ENCODE measurements around the gene CLEC12A. TPM values are rescaled to one million over a fixed set of nuclear protein-coding genes. Genes with fewer than 3 reads are reported as not detected.
A peak's percentile ranks its signal among the peaks of the same experiment; 100 is the strongest.
"Not testable (repeated sequence)": the region's sequence is repeated elsewhere in the genome, so short reads cannot be mapped to it uniquely, and the experiment has no call there.

CLEC12A gene
- total RNA-seq, 8 experiments from 2014 or later = 0.20 to 0.71 (median 0.37) TPM; not detected in 5

GRCh38 chr12:9976626-9977025 lies 5.4 kb downstream of the CLEC12A start:
- H3K27ac ChIP-seq; in situ Hi-C loops (cut with MboI; ENCODE audit: low pct_unique_long_range_greater_than_20kb in 2 of 9, low sequenced_read_pairs in 9 of 9, unreplicated experiment in 9 of 9); H3K4me1 ChIP-seq (replicated peaks in 1 of 2); ATAC-seq (replicated peaks in 6 of 8); H3K4me3 ChIP-seq: not testable (repeated sequence)
- WGBS, 10 experiments = 0 to 38% (median 21%) methylated on average over 2 to 4 of the region's 5 CpGs; no CpG with 5 or more reads in 3 of the 10 experiments

GRCh38 chr12:9977916-9978315 lies 6.7 kb downstream of the CLEC12A start:
- ATAC-seq (replicated peaks in 6 of 8) = no peak
- H3K4me3 ChIP-seq = no peak overlapping the region
- H3K4me1 ChIP-seq (replicated peaks in 1 of 2) = no peaks in the 10 kb centered on the region
- in situ Hi-C loops (cut with MboI; ENCODE audit: low pct_unique_long_range_greater_than_20kb in 2 of 9, low sequenced_read_pairs in 9 of 9, unreplicated experiment in 9 of 9) = no loop called here
- no peak overlapping the region for H3K27ac ChIP-seq

GRCh38 chr12:9980126-9980525 lies 8.9 kb downstream of the CLEC12A start:
- in situ Hi-C loops (cut with MboI; ENCODE audit: low pct_unique_long_range_greater_than_20kb in 2 of 9, low sequenced_read_pairs in 9 of 9, unreplicated experiment in 9 of 9) = no loop called here
- 27 to 80% (median 62%) methylated on average over 1 to 3 of the region's 3 CpGs for WGBS, 10 experiments
- Histone ChIP-seq H3K4me1 (replicated peaks in 1 of 2) (no peaks in the 10 kb centered on the region), H3K27ac (no peak overlapping the region), H3K4me3 (no peak overlapping the region)
- no peak for ATAC-seq (replicated peaks in 6 of 8)

- H3K4me3 ChIP-seq = no peak overlapping the region
- in situ Hi-C loops (cut with MboI; ENCODE audit: low pct_unique_long_range_greater_than_20kb in 2 of 9, low sequenced_read_pairs in 9 of 9, unreplicated experiment in 9 of 9) = no loop called here
- no peak for ATAC-seq (replicated peaks in 6 of 8)
- no peak overlapping the region for H3K27ac ChIP-seq
- 20 to 100% (median 70%) methylated on average over 1 to 3 of the region's 3 CpGs; no CpG with 5 or more reads in 1 of the 10 experiments for WGBS, 10 experiments
- no peaks in the 10 kb centered on the region for H3K4me1 ChIP-seq (replicated peaks in 1 of 2)
Measured at GRCh38 chr12:9991876-9992275, 20.7 kb downstream of the CLEC12A start.

- ATAC-seq (replicated peaks in 6 of 8) = no peak
- Histone ChIP-seq H3K4me1 (replicated peaks in 1 of 2) (no peaks in the 10 kb centered on the region), H3K27ac (no peak overlapping the region), H3K4me3 (no peak overlapping the region)
- in situ Hi-C loops (cut with MboI; ENCODE audit: low pct_unique_long_range_greater_than_20kb in 2 of 9, low sequenced_read_pairs in 9 of 9, unreplicated experiment in 9 of 9) = no loop called here
- 58 to 100% (median 92%) methylated on average over 2 to 4 of the region's 4 CpGs; no CpG with 5 or more reads in 1 of the 10 experiments for WGBS, 10 experiments
Measured at GRCh38 chr12:9992296-9992695, 21.1 kb downstream of the CLEC12A start.

GRCh38 chr12:9999016-9999415 lies 27.8 kb downstream of the CLEC12A start, which contains the start of gene CLEC1B:
TSS of gene CLEC1B (minus strand) at chr12:9999121. CDS start at chr12:9999100, 21 bp downstream.
- Histone ChIP-seq H3K4me1 (replicated peaks in 1 of 2) (no peaks in the 10 kb centered on the region), H3K4me3 (no peak within 1 kb of the TSS), H3K27ac (no peak within 1 kb of the TSS)
- WGBS, 10 experiments = 33 to 100% (median 87%) methylated on average over 1 to 3 of the region's 3 CpGs
- no peak for ATAC-seq (replicated peaks in 6 of 8)
- in situ Hi-C loops (cut with MboI; ENCODE audit: low pct_unique_long_range_greater_than_20kb in 2 of 9, low sequenced_read_pairs in 9 of 9, unreplicated experiment in 9 of 9) = no loop called here

GRCh38 chr12:10001171-10001776 lies 30.1 kb downstream of the CLEC12A start:
- peak in 1 of 8 experiments; percentile 45 for ATAC-seq (replicated peaks in 6 of 8)
- in situ Hi-C loops (cut with MboI; ENCODE audit: low pct_unique_long_range_greater_than_20kb in 2 of 9, low sequenced_read_pairs in 9 of 9, unreplicated experiment in 9 of 9) = no loop called here
- Histone ChIP-seq H3K4me3 (no peak overlapping the region), H3K4me1 (replicated peaks in 1 of 2) (no peaks in the 10 kb centered on the region), H3K27ac (no peak overlapping the region)
- WGBS, 10 experiments = 41 to 89% (median 78%) methylated on average over 2 to 4 of the region's 4 CpGs

- no peak for ATAC-seq (replicated peaks in 6 of 8)
- H3K27ac ChIP-seq = no peak overlapping the region
- WGBS, 10 experiments = 39 to 100% (median 87%) methylated on average over 1 to 6 of the region's 6 CpGs; no CpG with 5 or more reads in 1 of the 10 experiments
- in situ Hi-C loops (cut with MboI; ENCODE audit: low pct_unique_long_range_greater_than_20kb in 2 of 9, low sequenced_read_pairs in 9 of 9, unreplicated experiment in 9 of 9) = no loop called here
- peaks cover 0 to 2% of the 10 kb centered on the region in 2 donors for H3K4me1 ChIP-seq (replicated peaks in 1 of 2)
- H3K4me3 ChIP-seq = no peak overlapping the region
Measured at GRCh38 chr12:10012630-10013330, 41.6 kb downstream of the CLEC12A start.

- ATAC-seq (replicated peaks in 6 of 8) = no peak
- in situ Hi-C loops (cut with MboI; ENCODE audit: low pct_unique_long_range_greater_than_20kb in 2 of 9, low sequenced_read_pairs in 9 of 9, unreplicated experiment in 9 of 9) = no loop called here
- H3K27ac ChIP-seq = no peak overlapping the region
- 48 to 100% (median 98%) methylated on average over 1 to 4 of the region's 4 CpGs for WGBS, 10 experiments
- H3K4me1 ChIP-seq (replicated peaks in 1 of 2) = peaks cover 0 to 2% of the 10 kb centered on the region in 2 donors
- H3K4me3 ChIP-seq = no peak overlapping the region
Measured at GRCh38 chr12:10015450-10015849, 44.2 kb downstream of the CLEC12A start.

GRCh38 chr12:10016881-10017280 lies 45.7 kb downstream of the CLEC12A start:
- 0 to 13% (median 0%) methylated on average over 1 of the region's 1 CpG; no CpG with 5 or more reads in 1 of the 10 experiments for WGBS, 10 experiments
- ATAC-seq (replicated peaks in 6 of 8) = peak in 3 of 8 experiments; percentile 17 to 40 (median 29)
- H3K4me3 ChIP-seq = no peak overlapping the region
- in situ Hi-C loops (cut with MboI; ENCODE audit: low pct_unique_long_range_greater_than_20kb in 2 of 9, low sequenced_read_pairs in 9 of 9, unreplicated experiment in 9 of 9) = no loop called here
- peaks cover 0 to 2% of the 10 kb centered on the region in 2 donors for H3K4me1 ChIP-seq (replicated peaks in 1 of 2)
- H3K27ac ChIP-seq = no peak overlapping the region

- Histone ChIP-seq H3K4me1 (replicated peaks in 1 of 2) (peaks cover 0 to 2% of the 10 kb centered on the region in 2 donors), H3K4me3 (no peak overlapping the region), H3K27ac (no peak overlapping the region)
- no peak for ATAC-seq (replicated peaks in 6 of 8)
- in situ Hi-C loops (cut with MboI; ENCODE audit: low pct_unique_long_range_greater_than_20kb in 2 of 9, low sequenced_read_pairs in 9 of 9, unreplicated experiment in 9 of 9) = no loop called here
- 80 to 100% (median 91%) methylated on average over 2 to 5 of the region's 5 CpGs for WGBS, 10 experiments
Measured at GRCh38 chr12:10018386-10018785, 47.2 kb downstream of the CLEC12A start.

GRCh38 chr12:10021342-10021741 lies 50.1 kb downstream of the CLEC12A start:
- in situ Hi-C loops (cut with MboI; ENCODE audit: low pct_unique_long_range_greater_than_20kb in 2 of 9, low sequenced_read_pairs in 9 of 9, unreplicated experiment in 9 of 9) = no loop called here
- no peak overlapping the region for H3K27ac ChIP-seq
- 30 to 83% (median 60%) methylated on average over 2 to 3 of the region's 3 CpGs; no CpG with 5 or more reads in 3 of the 10 experiments for WGBS, 10 experiments
- H3K4me3 ChIP-seq = no peak overlapping the region
- ATAC-seq (replicated peaks in 6 of 8) = no peak
- H3K4me1 ChIP-seq (replicated peaks in 1 of 2) = peaks cover 0 to 2% of the 10 kb centered on the region in 2 donors

- in situ Hi-C loops (cut with MboI; ENCODE audit: low pct_unique_long_range_greater_than_20kb in 2 of 9, low sequenced_read_pairs in 9 of 9, unreplicated experiment in 9 of 9) = loop anchor here in 2 of 9 experiments (25.0 kb wide), 1 partner anchor 112 kb away; the partner anchor contains the start of gene CLEC7A (in 2 of the 2)
- Histone ChIP-seq H3K27ac (no peak overlapping the region), H3K4me3 (no peak overlapping the region), H3K4me1 (replicated peaks in 1 of 2) (no peaks in the 10 kb centered on the region)
- WGBS, 10 experiments = 64 to 100% (median 78%) methylated on average over 1 to 3 of the region's 3 CpGs; no CpG with 5 or more reads in 1 of the 10 experiments
- no peak for ATAC-seq (replicated peaks in 6 of 8)
Measured at GRCh38 chr12:10025236-10025635, 54.0 kb downstream of the CLEC12A start.

All from motor neuron (in vitro differentiated cells).